ENCODE measurements around the gene NEK5.

DNA sequence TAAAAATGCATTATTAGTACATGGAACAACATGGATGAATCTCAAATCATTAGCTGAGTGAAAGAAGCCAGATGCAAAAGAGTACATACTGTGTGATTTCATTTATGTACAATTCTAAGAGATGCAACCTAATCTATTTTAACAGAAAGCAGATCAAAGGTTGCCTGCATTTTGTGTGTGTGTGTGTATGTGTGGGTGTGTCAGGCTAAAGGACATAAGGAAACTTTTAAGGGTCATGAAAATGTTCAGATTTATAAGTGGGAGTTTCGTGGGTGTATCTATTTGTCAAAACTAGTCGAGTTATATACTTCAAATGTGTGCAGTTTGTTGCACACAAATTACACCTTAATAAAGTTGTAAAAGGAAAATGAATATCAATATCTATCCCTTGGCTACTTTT, 48.4 kb upstream of the NEK5 start:
- TF ChIP-seq, protein P1, sequence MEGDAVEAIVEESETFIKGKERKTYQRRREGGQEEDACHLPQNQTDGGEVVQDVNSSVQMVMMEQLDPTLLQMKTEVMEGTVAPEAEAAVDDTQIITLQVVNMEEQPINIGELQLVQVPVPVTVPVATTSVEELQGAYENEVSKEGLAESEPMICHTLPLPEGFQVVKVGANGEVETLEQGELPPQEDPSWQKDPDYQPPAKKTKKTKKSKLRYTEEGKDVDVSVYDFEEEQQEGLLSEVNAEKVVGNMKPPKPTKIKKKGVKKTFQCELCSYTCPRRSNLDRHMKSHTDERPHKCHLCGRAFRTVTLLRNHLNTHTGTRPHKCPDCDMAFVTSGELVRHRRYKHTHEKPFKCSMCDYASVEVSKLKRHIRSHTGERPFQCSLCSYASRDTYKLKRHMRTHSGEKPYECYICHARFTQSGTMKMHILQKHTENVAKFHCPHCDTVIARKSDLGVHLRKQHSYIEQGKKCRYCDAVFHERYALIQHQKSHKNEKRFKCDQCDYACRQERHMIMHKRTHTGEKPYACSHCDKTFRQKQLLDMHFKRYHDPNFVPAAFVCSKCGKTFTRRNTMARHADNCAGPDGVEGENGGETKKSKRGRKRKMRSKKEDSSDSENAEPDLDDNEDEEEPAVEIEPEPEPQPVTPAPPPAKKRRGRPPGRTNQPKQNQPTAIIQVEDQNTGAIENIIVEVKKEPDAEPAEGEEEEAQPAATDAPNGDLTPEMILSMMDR (IDR thresholded peaks at IDR 0.05): no peak
- TF ChIP-seq POLR2A (IDR thresholded peaks at IDR 0.05): no peak

All from upper lobe of left lung (tissue), 4 donors.